ENCODE data around the gene C15orf40. TPM values are rescaled to one million over a fixed set of nuclear protein-coding genes. Genes with fewer than 3 reads are reported as not detected.

The C15orf40 gene
- 5.2 and 7.4 TPM in 2 replicates for total RNA-seq

DNA sequence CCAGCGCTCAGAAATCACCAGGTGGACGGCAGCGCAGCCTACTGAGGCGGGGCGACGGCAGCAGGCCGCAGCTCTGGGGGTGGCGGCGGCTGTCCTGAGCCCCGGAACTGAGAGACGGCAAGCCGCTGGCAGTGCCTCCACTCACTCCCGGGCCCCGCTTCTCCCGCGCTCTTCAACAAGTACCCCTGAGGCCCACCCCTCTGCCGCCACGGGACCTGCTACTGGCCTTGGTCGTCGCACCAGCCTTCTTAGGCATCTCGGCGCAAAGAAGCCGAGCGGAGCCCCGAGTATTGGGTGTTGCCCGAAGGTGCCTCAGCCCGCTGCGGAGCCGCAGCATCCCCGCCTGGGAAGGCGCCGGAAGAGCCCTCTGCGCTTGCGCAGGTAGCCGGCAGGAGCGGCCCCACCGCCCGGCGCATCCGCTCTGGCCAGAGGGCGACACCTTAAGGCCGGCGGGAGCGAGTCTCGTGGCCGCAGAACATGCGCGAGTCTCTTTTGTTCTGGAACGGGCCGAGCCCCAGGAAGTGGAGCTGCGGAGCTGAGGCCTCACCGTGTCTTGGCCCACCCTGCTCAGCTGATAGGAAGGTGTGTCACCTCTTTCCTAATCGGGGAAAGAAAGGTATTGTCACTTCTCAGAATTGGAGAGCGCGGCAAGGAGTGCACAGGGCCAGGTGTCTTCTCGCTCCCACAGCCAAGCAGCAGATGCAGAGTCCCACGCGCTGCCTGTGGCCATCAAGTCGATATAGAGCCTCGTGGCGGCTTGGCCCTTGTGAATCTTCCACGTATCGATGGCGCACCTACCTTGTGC lies at the start of gene C15orf40:
Gene C15orf40 (minus strand): TSS at position 369 of the 805 bp plus-strand sequence. CDS start 32 bp downstream, at position 337.

DNA sequence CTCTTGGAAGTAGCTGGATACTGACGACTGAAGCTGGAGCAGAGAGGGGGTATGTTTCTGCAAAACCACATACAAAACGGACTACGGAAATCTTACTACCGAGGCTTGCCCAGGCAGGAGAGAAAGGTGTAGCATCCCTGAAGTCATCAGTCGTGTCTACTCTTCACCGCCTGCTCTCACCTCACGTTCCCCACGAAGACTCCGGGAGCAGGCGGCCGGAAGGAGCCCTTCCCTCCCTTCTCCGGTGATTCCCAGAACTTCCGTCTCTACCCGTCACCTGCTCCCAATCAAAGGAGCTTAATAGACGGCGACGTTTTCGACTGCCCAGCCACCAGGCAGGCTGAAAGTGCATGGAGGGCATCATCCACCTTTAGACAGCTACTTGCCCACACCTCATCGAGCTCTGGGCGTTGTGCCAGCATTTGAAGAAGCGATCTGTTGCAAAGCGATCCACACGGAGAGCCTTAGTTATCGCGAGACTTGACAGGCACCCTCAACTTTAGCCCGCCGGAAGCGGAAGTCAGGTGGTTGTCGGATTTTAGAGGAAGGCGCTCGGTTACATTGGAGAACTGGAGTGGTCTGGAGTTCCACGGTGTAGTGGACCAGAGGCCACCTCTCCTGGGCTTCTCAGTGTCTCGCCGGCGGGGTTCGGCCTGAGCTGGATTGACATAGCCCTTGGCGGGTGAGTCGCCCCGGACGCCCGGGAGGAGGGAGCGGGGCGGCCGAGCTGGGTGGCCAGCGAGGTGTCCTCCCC lies 25.6 kb downstream of the C15orf40 start, which contains the start of gene RAMAC:
Gene RAMAC (plus strand): TSS at position 523 of the 754 bp plus-strand sequence. CDS start 2,809 bp downstream, outside the sequence.

DNA sequence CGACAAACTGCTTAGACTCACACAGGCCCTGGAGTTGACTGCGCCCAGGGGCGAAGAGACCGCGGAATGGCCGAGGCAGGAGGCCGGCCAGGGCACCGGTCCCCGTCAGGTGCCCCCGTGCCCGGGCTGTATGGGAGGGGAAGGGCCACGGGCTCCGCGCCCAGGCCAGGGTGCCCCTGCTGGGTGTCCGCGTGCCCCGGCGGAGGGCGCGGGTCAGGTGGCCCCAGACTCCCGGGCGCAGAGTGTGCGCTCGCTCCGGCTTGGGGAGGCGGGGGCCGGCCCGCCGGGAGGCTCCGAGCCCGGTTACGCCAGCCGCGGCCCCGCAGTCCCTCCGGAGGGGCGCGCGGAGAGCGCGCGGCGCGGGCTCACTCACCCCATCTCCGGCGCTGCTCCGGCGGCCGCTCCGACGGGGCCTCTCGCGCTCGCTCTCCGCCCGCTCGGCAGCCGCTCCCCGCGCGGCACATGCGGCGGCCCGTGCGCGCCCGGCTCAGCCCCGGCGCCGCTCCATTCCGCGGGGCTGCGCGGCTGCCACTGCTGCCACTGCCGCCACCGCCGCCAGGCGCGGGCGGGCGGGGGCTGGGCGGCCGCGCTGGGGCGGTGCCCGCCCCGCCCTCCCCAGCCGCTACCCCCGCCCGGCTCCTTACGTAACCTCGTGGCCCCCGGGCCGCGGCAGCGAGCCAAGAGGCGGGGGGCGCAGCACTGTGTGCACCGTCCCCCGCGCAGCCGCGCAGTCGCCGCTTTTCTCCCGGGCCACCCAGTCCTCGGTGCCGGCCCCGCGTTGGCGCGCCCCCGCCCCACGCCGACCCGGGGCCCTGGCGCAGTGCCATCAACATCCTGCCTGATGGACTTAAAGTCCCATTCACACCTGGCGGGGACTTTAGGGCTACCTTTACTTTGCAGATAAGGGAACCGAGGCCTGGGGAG lies 59.0 kb downstream of the C15orf40 start, which contains the start of gene HOMER2:
Gene HOMER2 (minus strand): TSS at position 563 of the 924 bp plus-strand sequence. CDS start 185 bp downstream, at position 378.

Other genes with a start within 250 kb of the C15orf40 start
- gene FSD2, start 205.6 kb downstream of the C15orf40 start, total RNA-seq, result not detected in 2 replicates
- gene WHAMM, start 202.0 kb downstream of the C15orf40 start, total RNA-seq, result 2.4 and 4.5 TPM in 2 replicates
- 0.36 and 0.49 TPM in 2 replicates for gene HOMER2, start 58.9 kb downstream of the C15orf40 start, total RNA-seq
- 14.4 and 22.9 TPM in 2 replicates for gene RAMAC, start 25.4 kb downstream of the C15orf40 start, total RNA-seq
- 63.9 and 68.2 TPM in 2 replicates for gene BTBD1, start 55.6 kb upstream of the C15orf40 start, total RNA-seq
- gene TM6SF1, start 96.0 kb upstream of the C15orf40 start, total RNA-seq, result 2.3 and 6.0 TPM in 2 replicates
- gene HDGFL3, start 196.2 kb upstream of the C15orf40 start, total RNA-seq, result 14.6 and 15.2 TPM in 2 replicates